ENCODE data around the gene INPP5D.

GRCh38 chr2:233119806-233120205 is 59.7 kb downstream of the INPP5D start:
- no peak for TF ChIP-seq CTCF (IDR thresholded peaks at IDR 0.05)
- TF ChIP-seq POLR2A (IDR thresholded peaks at IDR 0.05) = no peak
